ENCODE results near the gene SSBP3.

- TF ChIP-seq CTCF (IDR thresholded peaks at IDR 0.05; ENCODE audit: insufficient read depth, low read length, poor library complexity, severe bottlenecking) (no peak), EZH2phosphoT487 (conservative IDR thresholded peaks at IDR 0.05; ENCODE audit: low read length) (no peak)
Measured at GRCh38 chr1:54204199-54204598, 202.0 kb downstream of the SSBP3 start.
